Lower lobe of right lung (tissue), 2 donors: ENCODE results near the gene OR52B6. TPM values are rescaled to one million over a fixed set of nuclear protein-coding genes. Genes with fewer than 3 reads are reported as not detected.

Experiments
- ATAC-seq, 2 donors: fragments of 200-7000 bp; cut with Tn5 transposase; one replicate each; pipeline ENCODE4 v1.9.1; 2020 to 2022; ENCODE audit warnings: mild to moderate bottlenecking in 2 of 2, moderate library complexity in 2 of 2
- DNase-seq: peaks from one replicate; pipeline ENCODE4 v3.0.0-alpha.2; 2020
- H3K27ac ChIP-seq: fragments of 200-600 bp; one replicate; pipeline ENCODE4 v1.8.0; 2022
- H3K27me3 ChIP-seq: fragments of 200-600 bp; one replicate; pipeline ENCODE4 v1.8.0; 2022; ENCODE audit warnings: low read depth
- H3K36me3 ChIP-seq: fragments of 200-600 bp; one replicate; pipeline ENCODE4 v1.8.0; 2022; ENCODE audit warnings: mild to moderate bottlenecking
- H3K4me1 ChIP-seq: fragments of 200-600 bp; one replicate; pipeline ENCODE4 v1.8.0; 2022
- H3K4me3 ChIP-seq: fragments of 200-600 bp; one replicate; pipeline ENCODE4 v1.8.0; 2022; ENCODE audit warnings: mild to moderate bottlenecking
- H3K9me3 ChIP-seq: fragments of 200-600 bp; one replicate; pipeline ENCODE4 v1.8.0; 2022
- intact Hi-C: fragments of 100-400 bp; cut with DNase I; formaldehyde crosslinking; loops from one replicate; pipeline ENCODE4 v1.11.0; 2022
- total RNA-seq: library from RNA; stranded (reverse); fragmentation: NEBNext Ultra II Directional; extraction: Animal tissue kit (Norgen Biotek cat#: 25700); gene quantifications from one replicate; pipeline ENCODE4 v1.2.1, GENCODE V29; 2021
- TF ChIP-seq, protein P1 (sequence below): fragments of 200-600 bp; IDR thresholded peaks from one replicate; pipeline ENCODE4 v1.8.0; 2022; ENCODE audit warnings: antibody characterized with exemption, mild to moderate bottlenecking
- donor health status: DM: no; HTN: yes; CAD: no; lungs with severe emphysema.

The OR52B6 gene
- total RNA-seq, 1 donor from 2014 or later, result not detected

DNA sequence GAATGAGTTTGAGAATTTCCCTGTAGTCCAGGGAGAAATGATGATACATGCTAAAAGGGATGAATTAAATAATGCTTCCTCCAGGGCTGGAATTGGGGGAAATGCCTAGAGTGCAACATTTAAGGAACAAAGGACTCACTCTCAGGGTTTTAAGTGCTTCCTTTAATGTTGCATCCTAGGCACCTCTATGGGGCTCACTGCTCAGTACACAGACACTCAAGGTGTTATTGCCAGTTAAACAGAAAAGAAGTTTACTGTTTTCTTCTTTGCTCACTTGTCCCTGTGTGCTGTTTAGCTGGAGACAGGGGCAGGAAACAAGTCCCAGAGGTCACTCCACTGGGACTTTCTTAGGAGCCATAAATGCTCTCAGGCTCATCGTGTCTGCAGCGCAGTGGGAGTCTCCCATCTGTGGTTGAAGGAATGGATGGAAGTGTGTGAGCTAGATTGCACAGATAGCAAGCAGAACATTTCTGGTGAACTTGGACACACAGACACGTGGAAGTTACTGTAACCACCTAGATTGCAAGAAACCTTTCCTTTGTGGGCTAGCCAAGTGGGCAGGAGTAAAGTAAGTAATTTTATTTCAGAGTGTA is 24.0 kb upstream of the OR52B6 start:
- Histone ChIP-seq H3K27me3 (no peaks in the 10 kb centered on the region), H3K36me3 (no peaks in the 10 kb centered on the region), H3K27ac (no peak overlapping the region), H3K4me3 (no peak overlapping the region), H3K4me1 (no peaks in the 10 kb centered on the region), H3K9me3 (no peaks in the 10 kb centered on the region)
- TF ChIP-seq, protein P1, sequence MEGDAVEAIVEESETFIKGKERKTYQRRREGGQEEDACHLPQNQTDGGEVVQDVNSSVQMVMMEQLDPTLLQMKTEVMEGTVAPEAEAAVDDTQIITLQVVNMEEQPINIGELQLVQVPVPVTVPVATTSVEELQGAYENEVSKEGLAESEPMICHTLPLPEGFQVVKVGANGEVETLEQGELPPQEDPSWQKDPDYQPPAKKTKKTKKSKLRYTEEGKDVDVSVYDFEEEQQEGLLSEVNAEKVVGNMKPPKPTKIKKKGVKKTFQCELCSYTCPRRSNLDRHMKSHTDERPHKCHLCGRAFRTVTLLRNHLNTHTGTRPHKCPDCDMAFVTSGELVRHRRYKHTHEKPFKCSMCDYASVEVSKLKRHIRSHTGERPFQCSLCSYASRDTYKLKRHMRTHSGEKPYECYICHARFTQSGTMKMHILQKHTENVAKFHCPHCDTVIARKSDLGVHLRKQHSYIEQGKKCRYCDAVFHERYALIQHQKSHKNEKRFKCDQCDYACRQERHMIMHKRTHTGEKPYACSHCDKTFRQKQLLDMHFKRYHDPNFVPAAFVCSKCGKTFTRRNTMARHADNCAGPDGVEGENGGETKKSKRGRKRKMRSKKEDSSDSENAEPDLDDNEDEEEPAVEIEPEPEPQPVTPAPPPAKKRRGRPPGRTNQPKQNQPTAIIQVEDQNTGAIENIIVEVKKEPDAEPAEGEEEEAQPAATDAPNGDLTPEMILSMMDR, result no peak
- ATAC-seq (no peak), DNase-seq (no peak)
- intact Hi-C loops, result no loop called here

DNA sequence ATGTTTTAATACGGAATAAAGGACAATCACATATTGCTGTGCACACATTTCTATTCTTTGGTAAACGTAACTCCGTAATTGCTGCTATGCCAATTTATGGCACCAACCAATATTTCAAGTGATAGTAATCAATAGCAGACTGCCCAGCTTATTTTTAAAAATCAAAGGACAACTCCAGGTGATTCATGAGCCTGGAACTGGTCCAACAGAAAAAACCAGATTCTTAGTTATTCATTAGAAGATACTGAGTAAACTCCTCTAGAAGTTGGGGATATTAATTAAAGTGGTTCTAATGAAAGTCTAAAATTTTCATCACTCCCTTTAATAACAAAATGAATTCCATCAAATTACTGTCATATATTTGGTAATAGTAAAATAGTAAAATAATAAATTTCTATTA is 22.9 kb upstream of the OR52B6 start:
- intact Hi-C loops, result no loop called here
- DNase-seq, result no peak

DNA sequence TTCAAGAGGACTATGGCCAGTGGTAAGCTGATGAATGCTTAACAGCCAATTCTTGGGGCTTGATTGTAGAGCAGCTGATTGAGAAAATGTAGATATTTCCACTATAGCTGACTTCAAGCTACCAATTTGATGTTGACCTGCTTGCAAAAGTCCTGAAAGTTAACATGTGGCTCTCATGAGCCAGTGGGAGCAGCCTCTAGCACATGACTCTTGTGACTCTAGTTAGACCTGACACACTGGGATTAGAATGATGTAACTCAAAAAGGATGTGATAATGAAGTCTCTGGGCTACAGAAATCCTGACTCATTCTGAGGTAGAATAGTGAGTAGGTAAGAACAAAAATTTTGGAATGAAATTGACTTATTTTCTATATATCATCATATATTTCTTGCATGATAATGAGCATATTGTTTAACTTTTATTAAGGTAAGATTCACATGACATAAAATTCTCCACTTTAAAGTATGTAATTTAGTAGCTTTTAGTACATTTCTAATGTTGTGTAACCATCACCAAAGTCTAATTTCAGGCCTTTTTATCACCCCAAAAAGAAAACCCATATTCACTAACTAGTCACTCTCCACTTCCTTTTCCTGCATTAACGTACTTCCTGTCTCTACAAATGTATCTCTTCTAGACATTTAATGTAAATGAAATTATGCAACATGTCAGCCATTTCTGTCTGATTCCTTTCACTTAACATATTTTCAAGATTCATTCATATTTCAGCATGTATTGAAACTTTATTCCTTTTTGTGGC is 16.2 kb upstream of the OR52B6 start:
- Histone ChIP-seq H3K27me3 (no peaks in the 10 kb centered on the region), H3K4me1 (no peaks in the 10 kb centered on the region), H3K4me3 (no peak overlapping the region), H3K27ac (no peak overlapping the region), H3K9me3 (no peaks in the 10 kb centered on the region), H3K36me3 (no peaks in the 10 kb centered on the region)
- TF ChIP-seq, protein P1, result no peak
- DNase-seq (no peak), ATAC-seq (no peak)
- intact Hi-C loops, result no loop called here

More for the DNA sequence above, 22.9 kb upstream of the OR52B6 start:
- TF ChIP-seq, protein P1, result no peak
- ATAC-seq, result no peak
- Histone ChIP-seq H3K36me3 (no peaks in the 10 kb centered on the region), H3K4me3 (no peak overlapping the region), H3K4me1 (no peaks in the 10 kb centered on the region), H3K27me3 (no peaks in the 10 kb centered on the region), H3K9me3 (no peaks in the 10 kb centered on the region), H3K27ac (no peak overlapping the region)

DNA sequence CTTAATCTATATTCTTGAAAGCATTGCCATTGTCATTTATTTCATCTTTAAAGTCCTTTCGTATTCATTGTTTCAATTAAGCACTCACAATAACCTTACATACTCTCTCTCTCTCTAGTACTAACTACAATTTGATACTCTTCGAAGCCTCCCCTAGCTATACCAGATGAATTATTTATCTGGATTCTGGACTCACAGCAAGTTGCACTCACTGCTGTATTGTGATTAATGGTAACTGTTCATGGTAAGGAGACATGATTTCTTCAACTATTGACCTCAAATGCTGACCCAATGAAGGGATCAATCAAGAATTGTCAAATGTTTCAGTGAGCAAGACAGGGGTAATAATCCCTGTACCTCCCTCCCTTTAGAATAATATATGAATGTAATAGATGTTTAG is 6.0 kb upstream of the OR52B6 start:
- H3K27ac ChIP-seq, result no peak overlapping the region
- H3K4me1 ChIP-seq, result no peaks in the 10 kb centered on the region
- no peak for ATAC-seq
- H3K4me3 ChIP-seq, result no peak overlapping the region
- no peaks in the 10 kb centered on the region for H3K9me3 ChIP-seq
- TF ChIP-seq, protein P1, result no peak
- DNase-seq, result no peak
- no peaks in the 10 kb centered on the region for H3K27me3 ChIP-seq
- H3K36me3 ChIP-seq, result no peaks in the 10 kb centered on the region
- intact Hi-C loops, result no loop called here

DNA sequence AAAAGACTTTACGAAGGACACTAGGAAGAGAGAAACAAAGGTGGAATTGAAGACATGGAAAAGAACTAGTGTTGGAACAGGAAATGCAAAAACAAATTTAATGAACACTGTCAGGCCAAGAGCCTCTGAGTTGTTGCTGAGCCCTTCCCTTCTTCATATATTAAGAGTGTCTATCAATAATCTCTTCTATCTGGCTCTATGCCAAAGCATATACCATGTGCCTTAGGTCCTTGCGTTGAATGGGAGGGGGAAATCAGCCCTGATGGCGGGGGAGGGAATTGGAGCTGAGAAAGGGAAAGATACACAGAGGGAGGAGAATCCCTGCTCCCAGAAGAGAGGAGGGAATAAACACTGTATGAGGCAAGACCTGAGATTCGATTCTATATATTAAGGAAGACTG is 5.5 kb upstream of the OR52B6 start:
- no peaks in the 10 kb centered on the region for H3K36me3 ChIP-seq
- no peak overlapping the region for H3K27ac ChIP-seq
- TF ChIP-seq, protein P1, result no peak
- H3K4me1 ChIP-seq, result no peaks in the 10 kb centered on the region
- no peak for DNase-seq
- ATAC-seq, result no peak
- intact Hi-C loops, result no loop called here
- no peak overlapping the region for H3K4me3 ChIP-seq
- no peaks in the 10 kb centered on the region for H3K9me3 ChIP-seq
- no peaks in the 10 kb centered on the region for H3K27me3 ChIP-seq
